ENCODE data around the gene NSD2. TPM values are rescaled to one million over a fixed set of nuclear protein-coding genes. Genes with fewer than 3 reads are reported as not detected.

Gene NSD2
- polyA plus RNA-seq, 1 donor from 2014 or later: 51.6 TPM

GRCh38 chr4:1937550-1937949 is 66.4 kb downstream of the NSD2 start:
- Histone ChIP-seq H3K9me2 (ENCODE audit: insufficient read depth, low read length) (no peaks in the 10 kb centered on the region), H3K27me3 (ENCODE audit: insufficient read depth, low read depth, low read length) (no peaks in the 10 kb centered on the region), H3K4me3 (ENCODE audit: low read length) (no peak overlapping the region), H2AFZ (ENCODE audit: low read depth, low read length) (no peak overlapping the region), H3K27ac (ENCODE audit: low read length) (no peak overlapping the region), H3K9ac (ENCODE audit: low read length) (no peak overlapping the region), H3K79me2 (replicated peaks; ENCODE audit: insufficient read depth, low read length) (no peaks in the 10 kb centered on the region), H3F3A (ENCODE audit: insufficient read depth, low read length, poor library complexity, severe bottlenecking) (no peaks in the 10 kb centered on the region), H3K36me3 (ENCODE audit: insufficient read depth, low read length) (no peaks in the 10 kb centered on the region), H4K20me1 (ENCODE audit: insufficient read depth) (no peaks in the 10 kb centered on the region), H3K9me3 (ENCODE audit: low read length) (no peaks in the 10 kb centered on the region), H3K4me2 (ENCODE audit: low read length) (no peak overlapping the region)
- TF ChIP-seq EZH2 (IDR thresholded peaks at IDR 0.05; ENCODE audit: borderline replicate concordance, insufficient read depth, low read length, poor library complexity, severe bottlenecking): no peak
- no peak for TF ChIP-seq POLR2AphosphoS5 (IDR thresholded peaks at IDR 0.05)
- no peak for TF ChIP-seq RAD21 (conservative IDR thresholded peaks at IDR 0.05)

- Histone ChIP-seq H3F3A (ENCODE audit: insufficient read depth, low read length, poor library complexity, severe bottlenecking) (no peaks in the 10 kb centered on the region), H3K36me3 (ENCODE audit: insufficient read depth, low read length) (no peaks in the 10 kb centered on the region), H3K27ac (ENCODE audit: low read length) (no peak overlapping the region), H3K9me2 (ENCODE audit: insufficient read depth, low read length) (no peaks in the 10 kb centered on the region), H3K4me2 (ENCODE audit: low read length) (no peak overlapping the region), H3K27me3 (ENCODE audit: insufficient read depth, low read depth, low read length) (no peaks in the 10 kb centered on the region), H3K9ac (ENCODE audit: low read length) (no peak overlapping the region), H2AFZ (ENCODE audit: low read depth, low read length) (no peak overlapping the region), H3K4me3 (ENCODE audit: low read length) (no peak overlapping the region), H3K9me3 (ENCODE audit: low read length) (no peaks in the 10 kb centered on the region), H4K20me1 (ENCODE audit: insufficient read depth) (no peaks in the 10 kb centered on the region), H3K79me2 (replicated peaks; ENCODE audit: insufficient read depth, low read length) (no peaks in the 10 kb centered on the region)
- TF ChIP-seq POLR2AphosphoS5 (IDR thresholded peaks at IDR 0.05) (no peak), TAF1 (IDR thresholded peaks at IDR 0.05; ENCODE audit: low read depth) (no peak), MXI1 (conservative IDR thresholded peaks at IDR 0.05; ENCODE audit: poor library complexity, severe bottlenecking) (no peak), REST (IDR thresholded peaks at IDR 0.05; ENCODE audit: borderline replicate concordance) (no peak), CTCF (IDR thresholded peaks at IDR 0.05; ENCODE audit: poor library complexity, severe bottlenecking) (no peak), EP300 (conservative IDR thresholded peaks at IDR 0.05; ENCODE audit: poor library complexity, severe bottlenecking) (no peak), RAD21 (conservative IDR thresholded peaks at IDR 0.05) (no peak)
These were observed 66.8 kb downstream of the NSD2 start for GRCh38 chr4:1938027-1938426.
